ENCODE data around the gene IRF5. TPM values are rescaled to one million over a fixed set of nuclear protein-coding genes. Genes with fewer than 3 reads are reported as not detected.

The IRF5 gene, protein sequence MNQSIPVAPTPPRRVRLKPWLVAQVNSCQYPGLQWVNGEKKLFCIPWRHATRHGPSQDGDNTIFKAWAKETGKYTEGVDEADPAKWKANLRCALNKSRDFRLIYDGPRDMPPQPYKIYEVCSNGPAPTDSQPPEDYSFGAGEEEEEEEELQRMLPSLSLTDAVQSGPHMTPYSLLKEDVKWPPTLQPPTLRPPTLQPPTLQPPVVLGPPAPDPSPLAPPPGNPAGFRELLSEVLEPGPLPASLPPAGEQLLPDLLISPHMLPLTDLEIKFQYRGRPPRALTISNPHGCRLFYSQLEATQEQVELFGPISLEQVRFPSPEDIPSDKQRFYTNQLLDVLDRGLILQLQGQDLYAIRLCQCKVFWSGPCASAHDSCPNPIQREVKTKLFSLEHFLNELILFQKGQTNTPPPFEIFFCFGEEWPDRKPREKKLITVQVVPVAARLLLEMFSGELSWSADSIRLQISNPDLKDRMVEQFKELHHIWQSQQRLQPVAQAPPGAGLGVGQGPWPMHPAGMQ
- polyA plus RNA-seq = not detected in 2 replicates

DNA sequence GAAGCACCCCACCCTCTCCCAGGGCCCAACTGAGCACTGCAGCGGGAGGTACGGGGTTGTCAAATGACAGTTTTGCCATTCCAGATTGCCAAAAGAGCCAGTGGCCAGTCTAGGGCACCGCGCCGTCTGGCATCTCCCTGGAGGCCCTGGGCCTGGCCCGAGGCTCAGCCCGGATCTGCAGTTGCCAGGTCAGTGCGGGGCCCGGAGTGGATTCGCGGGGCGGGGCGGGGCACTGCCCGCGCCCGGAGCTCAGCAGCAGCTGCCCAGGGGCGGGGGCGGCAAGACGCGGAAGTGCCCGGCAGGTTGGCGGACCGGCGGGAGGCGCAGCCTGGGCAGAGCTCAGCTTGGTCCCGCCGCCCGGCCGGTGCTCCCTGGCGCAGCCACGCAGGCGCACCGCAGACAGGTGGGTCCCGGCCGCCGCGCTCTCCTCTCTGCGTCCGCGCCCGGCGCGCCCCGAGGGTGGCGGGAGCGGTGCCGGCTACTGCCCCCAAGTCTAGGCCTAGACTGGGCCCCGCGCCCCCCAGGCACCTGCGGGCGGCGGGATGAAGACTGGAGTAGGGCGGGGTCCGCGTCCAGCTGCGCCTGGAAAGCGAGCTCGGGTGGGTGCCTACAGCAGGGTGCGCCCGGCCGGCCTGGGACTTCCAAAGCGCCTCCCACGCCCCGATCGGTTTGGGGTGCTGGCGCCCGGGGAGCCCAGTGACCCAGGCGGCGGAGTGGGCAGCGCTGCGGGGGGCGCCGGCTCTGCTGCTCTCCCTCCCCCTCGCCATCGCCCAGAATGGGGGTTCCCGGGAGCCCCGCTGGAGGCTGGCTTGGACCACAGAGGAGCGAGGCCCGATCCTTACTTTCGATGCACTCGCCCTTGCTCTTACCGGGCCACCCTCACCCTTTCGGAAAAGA lies at the start of gene IRF5:
Gene IRF5 (plus strand): TSS at position 281 of the 897 bp plus-strand sequence. CDS start 4,155 bp downstream, outside the sequence.

DNA sequence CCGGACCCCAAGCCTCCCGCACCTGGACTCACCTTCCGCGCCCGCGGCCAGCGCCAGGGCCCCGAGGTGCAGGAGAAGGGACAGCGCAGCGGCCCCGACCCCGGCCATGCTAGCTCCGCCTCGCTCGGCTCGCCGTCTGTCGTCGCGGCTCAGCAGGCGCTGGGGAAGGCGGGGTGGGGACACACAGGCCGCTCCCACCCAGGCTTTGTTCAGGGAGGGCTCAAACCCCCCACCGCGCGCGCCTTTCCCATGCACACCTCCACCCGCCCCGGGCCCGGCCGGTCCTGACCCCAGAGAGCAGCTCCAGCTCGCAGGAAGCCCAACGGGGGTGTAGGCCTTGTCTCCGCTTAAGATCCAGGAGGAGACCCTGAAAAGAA lies 27.2 kb upstream of the IRF5 start, which contains the start of gene KCP:
Gene KCP (minus strand): TSS at position 141 of the 377 bp plus-strand sequence. CDS start 33 bp downstream, at position 108.

Other genes starting within 250 kb of the IRF5 start
- 57.9 and 67.0 TPM in 2 replicates for gene CALU, start 198.6 kb upstream of the IRF5 start, polyA plus RNA-seq
- 0.97 and 2.2 TPM in 2 replicates for gene OPN1SW, start 162.1 kb upstream of the IRF5 start, polyA plus RNA-seq
- gene CCDC136, start 146.0 kb upstream of the IRF5 start, polyA plus RNA-seq = 27.8 and 30.8 TPM in 2 replicates
- gene FLNC, start 107.5 kb upstream of the IRF5 start, polyA plus RNA-seq = not detected in 2 replicates
- 865 and 1,189 TPM in 2 replicates for gene ATP6V1F, start 75.1 kb upstream of the IRF5 start, polyA plus RNA-seq
- 0.13 and 0.17 TPM in 2 replicates for gene KCP, start 27.2 kb upstream of the IRF5 start, polyA plus RNA-seq
- gene TNPO3, start 117.2 kb downstream of the IRF5 start, polyA plus RNA-seq = 19.0 and 19.5 TPM in 2 replicates
- gene TSPAN33, start 206.8 kb downstream of the IRF5 start, polyA plus RNA-seq = 0.92 and 3.7 TPM in 2 replicates